RCC 7860 (cell line): ENCODE results near the gene WDR64.
"Not testable (repeated sequence)": the region's sequence is repeated elsewhere in the genome, so short reads cannot be mapped to it uniquely, and the experiment has no call there.

Experiments used
- DNase-seq: peaks from one replicate; pipeline ENCODE4 v3.0.0-alpha.2; 2015; ENCODE audit warnings: low spot score
- FAIRE-seq: peaks from 2 replicates; lab custom pipeline; 2012; peaks lifted over from hg19 to GRCh38; lab: Jason Lieb, UNC

Gene WDR64

GRCh38 chr1:241776911-241777310 is 124.8 kb downstream of the WDR64 start:
- DNase-seq (no peak), FAIRE-seq (no peak)

GRCh38 chr1:241778117-241778516 is 126.0 kb downstream of the WDR64 start:
- FAIRE-seq (no peak), DNase-seq (no peak)

DNA sequence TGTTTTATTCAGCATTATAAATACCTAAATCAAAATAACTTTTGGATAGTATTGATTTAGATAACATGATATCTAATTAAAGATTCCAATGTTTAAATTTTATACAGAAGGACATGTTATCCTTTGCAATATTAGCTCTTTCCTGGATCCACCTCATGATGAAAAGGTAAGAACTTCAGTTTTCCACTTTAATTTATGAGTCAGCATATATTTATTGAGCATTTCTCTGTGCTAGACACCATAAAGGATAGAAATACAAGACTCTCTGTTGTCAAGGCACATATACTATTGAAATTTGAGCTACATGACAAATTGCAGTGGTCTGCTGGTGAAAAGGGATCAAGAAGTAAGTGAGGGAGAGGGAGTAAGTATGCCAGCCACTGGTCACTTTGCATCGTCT is 127.8 kb downstream of the WDR64 start:
- DNase-seq (no peak), FAIRE-seq (no peak)

DNA sequence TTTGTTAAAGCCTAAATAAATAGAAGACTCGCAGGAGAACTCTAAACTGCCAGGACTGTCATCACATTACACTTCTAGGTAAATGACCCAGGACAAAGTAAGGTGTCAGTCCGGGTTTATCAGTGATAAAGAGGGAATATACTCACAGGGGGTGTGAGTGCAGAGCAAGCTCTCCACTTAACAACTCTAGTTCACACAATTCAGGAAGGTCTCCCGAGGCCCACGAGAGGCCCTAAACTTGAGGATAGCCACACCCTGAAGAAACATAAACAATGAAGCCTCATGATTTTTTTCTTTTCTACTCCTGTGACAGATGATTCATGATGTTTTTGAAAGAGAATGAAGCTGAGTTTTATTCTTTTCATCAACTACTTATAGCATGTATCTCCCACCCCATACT is 130.3 kb downstream of the WDR64 start:
- FAIRE-seq (no peak), DNase-seq (no peak)

DNA sequence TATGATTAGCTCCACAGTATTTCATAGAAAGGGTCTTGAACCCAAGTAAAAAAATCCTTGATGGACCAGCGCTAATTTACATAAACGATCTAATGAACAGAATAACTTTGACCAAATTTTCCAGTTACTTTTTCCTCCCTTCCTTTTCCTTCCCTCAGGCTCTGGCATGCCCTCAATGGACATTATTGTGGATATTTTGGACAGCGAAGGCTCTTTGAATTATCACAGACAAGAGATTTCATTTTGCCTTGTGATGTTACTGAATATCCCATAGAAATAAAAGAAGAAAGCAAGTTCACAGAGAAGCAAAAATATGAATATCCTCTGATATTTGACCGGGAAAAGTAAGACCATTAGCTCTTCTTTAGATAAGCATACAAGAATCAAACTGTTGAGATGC is 135.6 kb downstream of the WDR64 start:
- FAIRE-seq (no peak), DNase-seq (no peak)

DNA sequence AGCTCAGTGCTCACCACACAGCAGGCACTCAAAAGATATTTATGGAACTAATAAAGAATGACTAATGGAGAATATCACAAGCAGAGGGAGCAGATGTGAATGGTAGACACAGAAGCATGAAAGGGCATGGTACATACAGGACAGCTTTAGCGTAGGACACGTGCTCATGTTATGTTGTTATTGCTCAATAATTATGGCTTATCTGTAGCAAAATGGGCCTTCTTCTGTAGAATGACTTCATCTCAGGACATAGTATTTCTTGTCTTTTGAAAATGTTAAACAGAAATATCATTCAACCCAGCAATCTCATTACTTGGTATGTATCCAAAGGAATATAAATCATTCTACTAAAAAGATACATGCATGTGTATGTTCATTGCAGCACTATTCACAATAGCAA is 137.0 kb downstream of the WDR64 start:
- FAIRE-seq (no peak), DNase-seq (no peak)

DNA sequence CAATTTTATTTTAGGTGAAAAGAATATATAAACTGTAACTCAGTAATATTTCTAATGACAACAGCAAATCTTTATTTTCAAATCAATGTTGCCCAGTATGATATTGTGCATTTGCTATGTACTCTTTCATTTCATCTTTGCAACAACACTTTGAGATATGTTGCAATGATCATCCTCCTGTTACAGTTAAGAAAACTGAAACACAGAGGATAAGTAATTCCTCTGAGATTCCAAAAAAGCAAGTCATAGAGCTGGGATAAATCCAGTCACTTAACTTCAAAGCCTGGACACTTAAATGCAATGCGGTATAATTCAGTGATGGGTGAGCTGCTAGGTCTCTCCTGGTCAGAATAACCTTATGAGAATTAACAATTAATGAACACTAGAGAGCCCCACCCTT is 147.3 kb downstream of the WDR64 start:
- FAIRE-seq (no peak), DNase-seq (no peak)

GRCh38 chr1:241800640-241801039 is 148.6 kb downstream of the WDR64 start:
- DNase-seq (no peak), FAIRE-seq (no peak)

DNA sequence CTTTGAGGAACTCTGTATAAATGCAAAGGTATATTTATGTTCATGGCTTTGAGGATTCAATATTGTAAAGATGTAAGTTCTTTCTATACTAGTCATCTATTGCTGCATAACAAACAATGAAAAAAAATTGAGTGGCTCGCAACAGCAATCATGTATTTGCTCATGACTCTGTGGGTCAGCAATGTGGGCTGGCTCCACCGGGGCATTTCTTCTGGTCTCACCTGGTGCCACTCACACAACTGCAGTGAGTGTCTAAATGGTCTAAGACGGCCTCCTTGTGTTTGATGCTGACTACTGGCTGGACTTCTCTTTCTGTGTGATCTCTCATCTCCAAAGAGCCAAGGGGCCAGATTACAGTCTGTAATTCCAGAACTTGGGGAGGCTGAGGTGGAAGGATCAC is 150.8 kb downstream of the WDR64 start:
- DNase-seq (no peak), FAIRE-seq (no peak)

GRCh38 chr1:241804706-241805105 is 152.6 kb downstream of the WDR64 start:
- DNase-seq, FAIRE-seq: not testable (repeated sequence)

DNA sequence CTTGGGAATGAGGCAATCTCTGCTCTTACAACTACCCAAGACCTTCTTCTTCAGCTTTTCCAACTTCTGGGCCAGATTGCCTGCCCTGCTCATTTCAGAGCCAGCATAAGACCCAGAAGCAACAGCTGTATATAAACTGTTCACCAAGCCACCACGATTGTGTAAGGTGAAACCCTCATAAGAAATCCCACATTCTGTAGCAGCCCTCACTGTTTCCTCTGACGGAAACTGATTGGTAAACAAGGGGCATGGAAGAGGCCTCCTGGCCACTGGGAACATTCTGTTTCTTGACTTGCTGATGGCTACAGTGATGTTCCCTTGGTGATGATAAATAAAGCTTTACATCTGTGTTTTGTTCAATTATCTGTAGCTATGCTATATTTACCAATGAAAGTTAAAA is 156.2 kb downstream of the WDR64 start:
- DNase-seq (no peak), FAIRE-seq (no peak)

- DNase-seq, result no peak
- FAIRE-seq, result no peak
Observed at GRCh38 chr1:241810769-241811405, 158.8 kb downstream of the WDR64 start.

GRCh38 chr1:241813768-241814320 is 161.8 kb downstream of the WDR64 start:
- DNase-seq (no peak), FAIRE-seq (no peak)

DNA sequence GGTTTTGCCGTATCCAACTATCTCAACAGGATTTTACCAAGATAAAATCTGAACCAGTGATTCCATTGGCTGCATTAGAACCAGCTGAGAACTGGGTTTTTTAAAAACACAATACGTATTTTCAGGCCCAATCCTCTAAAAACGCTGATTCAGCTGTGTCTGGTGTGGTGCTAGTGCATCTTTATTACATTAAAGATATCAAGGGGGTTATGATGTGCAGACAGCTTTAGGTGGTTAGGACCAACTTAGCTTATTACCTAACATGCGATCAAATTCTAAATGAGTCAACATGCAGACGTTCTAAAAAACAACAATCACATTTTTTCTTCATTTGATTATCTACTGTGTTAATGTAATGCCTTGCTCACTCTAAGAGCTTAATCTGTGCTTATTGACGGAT is 163.9 kb downstream of the WDR64 start:
- FAIRE-seq, result no peak
- DNase-seq, result no peak

- FAIRE-seq, result no peak
Observed at GRCh38 chr1:241817331-241817792, 165.3 kb downstream of the WDR64 start.

DNA sequence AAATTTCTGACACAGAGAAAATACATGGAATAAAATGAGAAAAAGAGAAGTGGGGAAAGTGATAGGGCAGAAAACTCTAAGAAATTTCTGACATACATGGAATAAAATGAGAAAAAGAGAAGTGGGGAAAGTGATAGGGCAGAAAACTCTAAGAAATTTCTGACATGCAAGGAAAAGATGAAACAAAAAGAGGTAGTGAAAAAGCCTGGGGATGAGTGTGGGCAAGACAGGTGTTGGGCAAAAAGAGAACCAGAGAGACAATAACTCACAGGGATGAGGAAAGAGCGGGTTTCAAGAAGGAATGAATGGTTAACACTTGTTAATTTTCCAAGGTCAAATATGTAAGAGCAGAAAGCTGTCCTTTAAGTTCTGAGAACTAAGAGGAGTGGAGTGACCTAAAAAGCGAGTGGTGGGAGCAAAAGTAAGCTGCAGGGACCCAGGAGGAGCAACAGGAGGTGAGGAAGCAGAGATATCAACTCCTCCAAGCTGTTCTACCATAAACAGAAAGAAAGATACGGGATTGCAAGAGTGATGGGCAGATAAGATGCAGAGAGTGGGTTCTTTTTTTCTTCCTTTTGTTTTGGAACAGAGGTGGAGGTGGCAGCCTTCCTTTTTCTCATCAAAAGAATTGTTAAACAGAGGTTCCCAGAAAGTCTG is 166.0 kb downstream of the WDR64 start:
- DNase-seq (no peak), FAIRE-seq (no peak)

More at GRCh38 chr1:241817331-241817792, 165.3 kb downstream of the WDR64 start:
- no peak for DNase-seq

GRCh38 chr1:241819340-241819866 is 167.3 kb downstream of the WDR64 start:
- DNase-seq, result no peak
- FAIRE-seq, result no peak

- DNase-seq (no peak), FAIRE-seq (no peak)
Observed at GRCh38 chr1:241821363-241821762, 169.3 kb downstream of the WDR64 start.

DNA sequence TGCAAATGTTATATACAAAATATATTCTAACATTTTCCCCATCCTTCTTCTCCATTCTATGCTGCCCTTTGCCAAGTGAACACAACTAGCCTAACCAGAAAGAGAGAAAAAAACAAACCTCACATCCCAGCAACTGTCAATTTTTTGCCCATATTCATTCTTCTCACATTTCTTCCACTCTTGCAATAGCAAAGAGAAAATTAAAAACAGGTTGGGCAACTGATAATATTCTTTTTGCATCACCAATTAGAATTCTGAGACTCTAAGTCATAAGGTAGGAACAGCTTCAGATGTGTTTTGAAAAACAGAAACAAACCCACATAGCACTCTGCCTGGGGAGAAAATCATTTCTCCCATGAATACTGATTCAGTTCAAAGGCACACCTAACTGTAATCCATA is 170.8 kb downstream of the WDR64 start:
- no peak for FAIRE-seq
- DNase-seq, result no peak

DNA sequence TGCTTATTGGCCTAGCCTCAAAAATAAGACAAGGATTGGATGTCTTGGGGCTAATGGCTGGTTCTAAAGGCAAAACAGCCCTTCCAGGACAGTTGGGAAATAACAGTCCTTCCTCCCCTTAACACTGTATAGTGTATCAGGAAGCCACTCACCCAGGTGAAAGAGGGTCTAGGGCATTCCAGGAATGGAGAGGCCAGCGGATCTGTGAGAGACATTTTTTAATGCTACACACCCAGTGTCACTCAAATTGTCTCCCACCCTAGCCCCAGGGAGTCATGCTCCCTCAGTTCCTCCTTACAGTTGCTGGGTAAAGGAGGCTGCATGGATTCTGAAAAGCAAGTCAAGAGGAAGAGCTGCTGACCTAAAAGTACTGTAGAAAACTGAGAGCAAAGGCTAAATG is 171.8 kb downstream of the WDR64 start:
- DNase-seq (no peak), FAIRE-seq (no peak)

GRCh38 chr1:241825581-241825980 is 173.5 kb downstream of the WDR64 start:
- FAIRE-seq (no peak), DNase-seq (no peak)

DNA sequence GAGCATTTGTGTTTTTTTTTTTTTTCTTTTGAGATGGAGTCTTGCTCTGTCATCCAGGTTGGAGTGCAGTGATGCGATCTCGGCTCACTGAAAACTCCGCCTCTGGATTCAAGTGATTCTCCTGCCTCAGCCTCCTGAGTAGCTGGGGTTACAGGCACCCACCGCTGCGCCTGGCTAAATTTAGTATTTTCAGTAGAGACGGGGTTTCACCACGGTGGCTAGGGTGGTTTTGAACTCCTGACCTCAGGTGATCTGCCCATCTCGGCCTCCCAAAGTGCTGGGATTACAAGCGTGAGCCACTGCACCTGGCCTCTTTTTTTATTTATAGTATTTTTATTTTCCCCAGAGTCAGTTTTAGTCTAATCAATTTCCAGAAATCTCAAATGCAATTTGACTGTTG is 174.5 kb downstream of the WDR64 start:
- not testable (repeated sequence) for FAIRE-seq, DNase-seq
